Measurements from ENCODE around the gene CASP8AP2. TPM values are rescaled to one million over a fixed set of nuclear protein-coding genes. Genes with fewer than 3 reads are reported as not detected.
"Not testable (repeated sequence)": the region's sequence is repeated elsewhere in the genome, so short reads cannot be mapped to it uniquely, and the experiment has no call there.

CASP8AP2 gene
- polyA plus RNA-seq, 1 donor (not counting 4 experiments of a cell fraction or from before 2014, with no cell fraction given) = 8.5 TPM

DNA sequence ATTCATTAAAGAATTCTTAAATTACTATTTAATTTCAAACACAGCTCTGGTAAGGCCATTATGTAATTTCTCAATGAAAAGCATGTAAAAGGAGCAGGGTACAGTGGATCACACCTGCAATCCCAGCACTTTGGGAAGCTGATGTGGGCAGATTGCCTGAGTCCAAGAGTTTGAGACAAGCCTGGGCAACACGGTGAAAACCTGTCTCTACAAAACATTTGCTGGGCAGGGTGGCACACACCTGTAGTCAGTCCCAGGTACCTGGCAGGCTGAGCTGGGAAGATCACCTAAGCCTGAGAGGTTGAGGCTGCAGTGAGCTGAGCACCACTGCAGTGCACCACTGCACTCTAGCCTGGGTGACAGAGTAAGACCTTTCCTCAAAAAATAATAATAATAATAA is 47.5 kb upstream of the CASP8AP2 start:
- dilution Hi-C loops (cut with MboI; ENCODE audit: extremely low pct_ligation_motif_present, low sequenced_read_pairs) = no loop called here

DNA sequence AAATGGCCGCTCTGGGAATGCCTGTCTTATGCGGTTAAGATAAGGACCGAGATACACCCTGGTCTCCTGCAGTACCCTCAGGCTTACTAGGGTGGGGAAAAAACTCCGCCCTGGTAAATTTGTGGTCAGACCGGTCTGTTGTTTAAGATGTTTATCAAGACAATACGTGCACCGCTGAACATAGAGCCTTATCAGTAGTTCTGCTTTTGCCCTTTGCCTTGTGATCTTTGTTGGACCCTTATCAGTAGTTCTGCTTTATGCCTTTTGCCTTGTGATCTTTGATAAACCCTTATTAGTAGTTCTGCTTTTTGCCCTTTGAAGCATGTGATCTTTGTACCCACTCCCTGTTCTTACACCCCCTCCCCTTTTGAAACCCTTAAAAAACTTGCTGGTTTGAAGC is 46.4 kb upstream of the CASP8AP2 start:
- H3K36me3 ChIP-seq (ENCODE audit: control insufficient read depth in 2 of 2, extremely low read depth in 1 of 2, insufficient read depth in 2 of 2, low read length in 2 of 2) = peaks cover 7 to 19% of the 10 kb centered on the region in 2 experiments
- H3K4me3 ChIP-seq (ENCODE audit: control insufficient read depth in 2 of 3, extremely low read depth in 1 of 3, insufficient read depth in 2 of 3, low read depth in 1 of 3, low read length in 3 of 3); H3K27ac ChIP-seq (ENCODE audit: control insufficient read depth, insufficient read depth, low read length); dilution Hi-C loops (cut with MboI; ENCODE audit: extremely low pct_ligation_motif_present, low sequenced_read_pairs); DNase-seq (ENCODE audit: low read depth, low spot score); H3K79me2 ChIP-seq (ENCODE audit: control insufficient read depth, insufficient read depth, low read length); H3K9ac ChIP-seq (ENCODE audit: control insufficient read depth, extremely low read depth, insufficient read depth, low read length); H3K4me2 ChIP-seq (ENCODE audit: control insufficient read depth, extremely low read depth, insufficient read depth, low read depth, low read length); H2AFZ ChIP-seq (ENCODE audit: control insufficient read depth, low read length); H3K4me1 ChIP-seq (ENCODE audit: control insufficient read depth, extremely low read depth, insufficient read depth, low read length); FAIRE-seq; H3K9me1 ChIP-seq (ENCODE audit: control insufficient read depth, extremely low read depth, insufficient read depth, low read length); H4K20me1 ChIP-seq (ENCODE audit: control insufficient read depth, extremely low read depth, insufficient read depth, low read length); H3K9me3 ChIP-seq (ENCODE audit: control insufficient read depth, low read depth, low read length); H3K27me3 ChIP-seq (ENCODE audit: control insufficient read depth, extremely low read depth, insufficient read depth, low read length): not testable (repeated sequence)

More for the DNA sequence above, 47.5 kb upstream of the CASP8AP2 start:
- peak; percentile 75 for FAIRE-seq
- H3K4me1 ChIP-seq (ENCODE audit: control insufficient read depth, extremely low read depth, insufficient read depth, low read length) = no peaks in the 10 kb centered on the region
- no peaks in the 10 kb centered on the region for H3K79me2 ChIP-seq (ENCODE audit: control insufficient read depth, insufficient read depth, low read length)
- no peaks in the 10 kb centered on the region for H3K9me3 ChIP-seq (ENCODE audit: control insufficient read depth, low read depth, low read length)
- H3K36me3 ChIP-seq (ENCODE audit: control insufficient read depth in 2 of 2, extremely low read depth in 1 of 2, insufficient read depth in 2 of 2, low read length in 2 of 2) = peaks cover 5 to 11% of the 10 kb centered on the region in 2 experiments
- H3K4me3 ChIP-seq (ENCODE audit: control insufficient read depth in 2 of 3, extremely low read depth in 1 of 3, insufficient read depth in 2 of 3, low read depth in 1 of 3, low read length in 3 of 3) = no peak overlapping the region
- H3K4me2 ChIP-seq (ENCODE audit: control insufficient read depth, extremely low read depth, insufficient read depth, low read depth, low read length) = no peak overlapping the region
- no peak overlapping the region for H3K27ac ChIP-seq (ENCODE audit: control insufficient read depth, insufficient read depth, low read length)
- H3K9ac ChIP-seq (ENCODE audit: control insufficient read depth, extremely low read depth, insufficient read depth, low read length) = no peak overlapping the region
- no peak overlapping the region for H2AFZ ChIP-seq (ENCODE audit: control insufficient read depth, low read length)
- H3K27me3 ChIP-seq (ENCODE audit: control insufficient read depth, extremely low read depth, insufficient read depth, low read length) = no peaks in the 10 kb centered on the region
- H4K20me1 ChIP-seq (ENCODE audit: control insufficient read depth, extremely low read depth, insufficient read depth, low read length) = no peaks in the 10 kb centered on the region
- no peak for DNase-seq (ENCODE audit: low read depth, low spot score)
- H3K9me1 ChIP-seq (ENCODE audit: control insufficient read depth, extremely low read depth, insufficient read depth, low read length) = no peaks in the 10 kb centered on the region
- TF ChIP-seq, protein P1, sequence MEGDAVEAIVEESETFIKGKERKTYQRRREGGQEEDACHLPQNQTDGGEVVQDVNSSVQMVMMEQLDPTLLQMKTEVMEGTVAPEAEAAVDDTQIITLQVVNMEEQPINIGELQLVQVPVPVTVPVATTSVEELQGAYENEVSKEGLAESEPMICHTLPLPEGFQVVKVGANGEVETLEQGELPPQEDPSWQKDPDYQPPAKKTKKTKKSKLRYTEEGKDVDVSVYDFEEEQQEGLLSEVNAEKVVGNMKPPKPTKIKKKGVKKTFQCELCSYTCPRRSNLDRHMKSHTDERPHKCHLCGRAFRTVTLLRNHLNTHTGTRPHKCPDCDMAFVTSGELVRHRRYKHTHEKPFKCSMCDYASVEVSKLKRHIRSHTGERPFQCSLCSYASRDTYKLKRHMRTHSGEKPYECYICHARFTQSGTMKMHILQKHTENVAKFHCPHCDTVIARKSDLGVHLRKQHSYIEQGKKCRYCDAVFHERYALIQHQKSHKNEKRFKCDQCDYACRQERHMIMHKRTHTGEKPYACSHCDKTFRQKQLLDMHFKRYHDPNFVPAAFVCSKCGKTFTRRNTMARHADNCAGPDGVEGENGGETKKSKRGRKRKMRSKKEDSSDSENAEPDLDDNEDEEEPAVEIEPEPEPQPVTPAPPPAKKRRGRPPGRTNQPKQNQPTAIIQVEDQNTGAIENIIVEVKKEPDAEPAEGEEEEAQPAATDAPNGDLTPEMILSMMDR (optimal IDR thresholded peaks at IDR 0.05 in 1 of 3, IDR thresholded peaks at IDR 0.05 in 1 of 3, conservative IDR thresholded peaks at IDR 0.05 in 1 of 3; ENCODE audit: extremely low read depth in 1 of 3, insufficient read depth in 2 of 3, low read length in 3 of 3) = no peak
- TF ChIP-seq EZH2 (IDR thresholded peaks at IDR 0.05; ENCODE audit: low read length) = no peak

DNA sequence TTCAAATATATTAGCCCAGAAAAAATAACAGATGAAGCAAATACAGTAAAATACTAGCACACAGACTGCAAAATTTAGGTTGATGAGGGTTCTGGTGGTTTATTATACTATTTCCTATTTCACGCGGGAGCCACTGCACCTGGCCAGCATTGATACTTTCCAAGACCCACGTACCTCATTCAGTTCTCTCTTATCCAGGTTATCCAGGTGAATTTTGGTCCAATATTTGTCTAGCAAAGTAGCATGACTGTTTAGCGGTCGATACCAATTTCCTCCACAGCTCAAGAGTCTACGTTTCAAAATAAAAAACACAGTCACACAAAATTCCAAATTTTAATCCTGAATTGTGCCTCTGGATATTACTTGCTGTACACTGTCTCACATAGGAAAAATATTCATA is 44.8 kb upstream of the CASP8AP2 start:
- Histone ChIP-seq H3K4me1 (ENCODE audit: control insufficient read depth, extremely low read depth, insufficient read depth, low read length) (no peaks in the 10 kb centered on the region), H3K4me3 (ENCODE audit: control insufficient read depth in 2 of 3, extremely low read depth in 1 of 3, insufficient read depth in 2 of 3, low read depth in 1 of 3, low read length in 3 of 3) (no peak overlapping the region), H3K9me1 (ENCODE audit: control insufficient read depth, extremely low read depth, insufficient read depth, low read length) (no peaks in the 10 kb centered on the region), H3K36me3 (ENCODE audit: control insufficient read depth in 2 of 2, extremely low read depth in 1 of 2, insufficient read depth in 2 of 2, low read length in 2 of 2) (peaks cover 7 to 27% of the 10 kb centered on the region in 2 experiments), H3K9ac (ENCODE audit: control insufficient read depth, extremely low read depth, insufficient read depth, low read length) (no peak overlapping the region), H3K27ac (ENCODE audit: control insufficient read depth, insufficient read depth, low read length) (no peak overlapping the region), H3K79me2 (ENCODE audit: control insufficient read depth, insufficient read depth, low read length) (no peaks in the 10 kb centered on the region), H4K20me1 (ENCODE audit: control insufficient read depth, extremely low read depth, insufficient read depth, low read length) (no peaks in the 10 kb centered on the region), H3K27me3 (ENCODE audit: control insufficient read depth, extremely low read depth, insufficient read depth, low read length) (no peaks in the 10 kb centered on the region), H3K4me2 (ENCODE audit: control insufficient read depth, extremely low read depth, insufficient read depth, low read depth, low read length) (no peak overlapping the region), H3K9me3 (ENCODE audit: control insufficient read depth, low read depth, low read length) (no peaks in the 10 kb centered on the region), H2AFZ (ENCODE audit: control insufficient read depth, low read length) (no peak overlapping the region)
- no peak for TF ChIP-seq EZH2 (IDR thresholded peaks at IDR 0.05; ENCODE audit: low read length)
- TF ChIP-seq, protein P1 (optimal IDR thresholded peaks at IDR 0.05 in 1 of 3, IDR thresholded peaks at IDR 0.05 in 1 of 3, conservative IDR thresholded peaks at IDR 0.05 in 1 of 3; ENCODE audit: extremely low read depth in 1 of 3, insufficient read depth in 2 of 3, low read length in 3 of 3) = no peak
- dilution Hi-C loops (cut with MboI; ENCODE audit: extremely low pct_ligation_motif_present, low sequenced_read_pairs) = no loop called here
- FAIRE-seq (no peak), DNase-seq (ENCODE audit: low read depth, low spot score) (no peak)
